GM21381 (cell line): ENCODE measurements around the gene UBE2U.
"Not testable (repeated sequence)": the region's sequence is repeated elsewhere in the genome, so short reads cannot be mapped to it uniquely, and the experiment has no call there.

Experiments used
- ATAC-seq: cut with Tn5 transposase; IDR thresholded peaks from one replicate; pipeline ENCODE4 v1.9.1; 2021; ENCODE audit warnings: mild to moderate bottlenecking, moderate library complexity; ENCODE audit not compliant: unreplicated experiment

UBE2U gene

DNA sequence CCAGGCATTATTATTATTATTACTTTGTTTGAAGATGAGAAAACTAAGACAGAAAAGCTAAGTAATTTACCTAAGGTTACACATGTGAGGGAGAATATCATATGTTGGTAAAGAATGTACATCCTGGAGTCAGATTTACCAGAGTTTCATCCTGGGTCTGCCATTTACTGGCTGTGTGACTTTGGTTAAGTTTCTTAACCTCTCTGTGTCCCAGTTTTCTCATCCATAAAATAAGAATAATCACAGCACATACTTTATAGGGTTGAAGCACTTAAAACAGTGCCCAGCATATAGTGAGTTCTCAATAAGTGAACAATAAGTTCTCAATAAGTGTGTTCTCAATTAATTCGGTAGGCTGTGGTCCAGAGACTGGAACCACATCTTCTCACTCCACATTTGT, 32.5 kb downstream of the UBE2U start:
- ATAC-seq = no peak

GRCh38 chr1:64236541-64236954, 33.1 kb downstream of the UBE2U start:
- ATAC-seq = no peak

DNA sequence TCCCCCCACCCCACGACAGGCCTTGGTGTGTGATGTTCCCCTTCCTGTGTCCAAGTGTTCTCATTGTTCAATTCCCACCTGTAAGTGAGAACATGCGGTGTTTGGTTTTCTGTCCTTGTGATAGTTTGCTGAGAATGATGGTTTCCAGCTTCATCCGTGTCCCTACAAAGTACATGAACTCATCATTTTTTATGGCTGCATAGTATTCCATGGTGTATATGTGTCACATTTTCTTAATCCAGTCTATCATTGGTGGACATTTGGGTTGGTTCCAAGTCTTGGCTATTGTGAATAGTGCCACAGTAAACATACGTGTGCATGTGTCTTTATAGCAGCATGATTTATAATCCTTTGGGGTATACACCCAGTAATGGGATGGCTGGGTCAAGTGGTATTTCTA, 36.1 kb downstream of the UBE2U start:
- not testable (repeated sequence) for ATAC-seq

DNA sequence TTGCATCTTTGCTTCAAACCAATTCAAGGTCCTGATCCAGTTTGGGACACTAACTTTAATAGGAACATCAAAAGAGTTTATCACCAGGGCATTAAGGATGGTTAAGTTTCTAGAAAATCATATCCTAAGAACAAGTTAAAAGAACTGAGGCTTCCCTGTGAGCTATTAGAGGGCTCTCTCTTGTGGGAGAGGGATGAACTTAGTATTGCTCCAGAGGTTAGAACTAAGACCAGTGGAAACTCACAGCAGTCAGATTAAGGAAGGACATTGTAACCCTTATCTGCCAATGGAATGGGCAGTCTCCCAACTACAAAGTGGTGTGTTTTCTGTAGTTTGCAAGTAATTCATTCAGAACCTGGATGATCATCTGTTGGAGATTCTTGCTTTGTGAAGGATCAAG, 36.8 kb downstream of the UBE2U start:
- no peak for ATAC-seq

- ATAC-seq = no peak
Observed at GRCh38 chr1:64241069-64241468, 37.6 kb downstream of the UBE2U start.

GRCh38 chr1:64242895-64243756, 39.7 kb downstream of the UBE2U start:
- ATAC-seq = peak; percentile 55

- peak; percentile 22 for ATAC-seq
Observed at GRCh38 chr1:64243757-64244080, 40.3 kb downstream of the UBE2U start.

GRCh38 chr1:64245495-64245894, 42.1 kb downstream of the UBE2U start:
- ATAC-seq = no peak

GRCh38 chr1:64246294-64246917, 43.0 kb downstream of the UBE2U start:
- no peak for ATAC-seq

GRCh38 chr1:64248065-64248464, 44.6 kb downstream of the UBE2U start:
- no peak for ATAC-seq

DNA sequence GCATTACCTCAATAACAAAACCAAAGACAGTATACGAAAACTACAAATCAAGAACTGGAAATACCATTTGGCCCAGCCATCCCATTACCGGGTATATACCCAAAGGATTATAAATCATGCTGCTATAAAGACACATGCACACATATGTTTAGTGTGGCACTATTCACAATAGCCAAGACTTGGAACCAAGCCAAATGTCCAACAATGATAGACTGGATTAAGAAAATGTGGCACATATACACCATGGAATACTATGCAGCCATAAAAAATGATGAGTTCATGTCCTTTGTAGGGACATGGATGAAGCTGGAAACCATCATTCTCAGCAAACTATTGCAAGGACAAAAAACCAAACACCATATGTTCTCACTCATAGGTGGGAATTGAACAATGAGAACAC, 47.0 kb downstream of the UBE2U start:
- not testable (repeated sequence) for ATAC-seq

- ATAC-seq = no peak
Observed at GRCh38 chr1:64251971-64252370, 48.5 kb downstream of the UBE2U start.

DNA sequence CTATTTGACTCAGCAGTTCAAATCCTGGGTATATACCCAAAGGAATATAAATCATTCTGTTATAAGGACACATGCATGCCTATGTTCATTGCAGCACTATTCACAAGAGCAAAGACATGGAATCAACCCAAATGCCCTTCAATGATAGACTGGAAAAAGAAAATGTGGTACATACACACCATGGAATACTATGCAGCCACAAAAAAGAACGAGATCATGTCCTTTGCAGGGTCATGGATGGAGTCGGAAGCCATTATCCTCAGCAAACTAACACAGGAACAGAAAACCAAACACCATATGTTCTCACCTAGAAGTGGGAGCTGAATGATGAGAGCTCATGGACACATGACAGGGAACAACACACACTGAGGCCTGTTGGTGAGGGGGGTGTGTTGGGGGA, 53.8 kb downstream of the UBE2U start:
- ATAC-seq = not testable (repeated sequence)

- ATAC-seq = not testable (repeated sequence)
Observed at GRCh38 chr1:64258444-64258843, 55.0 kb downstream of the UBE2U start.

- ATAC-seq = no peak
Observed at GRCh38 chr1:64263335-64263734, 59.9 kb downstream of the UBE2U start.

DNA sequence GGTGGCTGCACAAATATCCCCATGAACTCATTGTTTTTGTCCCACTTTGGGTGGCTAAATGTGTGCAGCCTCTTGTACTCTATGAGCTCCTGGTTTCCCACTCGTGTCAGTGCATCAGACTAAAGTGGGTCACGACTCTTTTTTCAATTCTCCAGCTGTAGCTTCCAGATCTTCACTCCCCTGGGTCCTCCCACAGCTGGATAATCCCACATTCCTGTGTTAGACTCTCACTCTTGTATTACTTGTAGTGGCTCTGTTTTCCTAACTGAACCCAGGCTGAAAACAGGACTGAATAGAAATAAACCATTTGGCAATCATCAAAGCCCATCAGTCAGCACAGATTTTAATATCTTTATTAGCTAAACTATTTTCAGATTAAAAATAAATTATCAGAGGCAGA, 60.4 kb downstream of the UBE2U start:
- ATAC-seq = no peak

GRCh38 chr1:64265141-64265540, 61.7 kb downstream of the UBE2U start:
- no peak for ATAC-seq

- ATAC-seq = no peak
Observed at GRCh38 chr1:64266991-64267390, 63.6 kb downstream of the UBE2U start.

GRCh38 chr1:64268653-64269557, 65.5 kb downstream of the UBE2U start:
- ATAC-seq = peak; percentile 73

DNA sequence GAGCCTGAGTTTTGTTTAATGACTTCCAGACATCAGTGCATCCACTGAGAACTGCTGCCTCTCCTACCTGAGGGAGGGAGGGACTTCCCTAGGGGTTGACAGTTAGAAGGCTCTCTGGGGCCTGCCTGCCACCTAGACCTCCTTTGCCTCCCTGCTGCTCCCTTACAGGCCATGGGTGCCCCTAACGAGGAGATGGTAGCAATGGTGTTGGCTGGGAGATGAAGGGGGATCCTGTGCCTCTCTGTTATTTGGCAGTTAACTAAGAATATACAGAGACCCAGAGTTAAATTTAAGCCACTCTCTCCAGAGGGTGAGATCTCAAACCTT, 66.1 kb downstream of the UBE2U start:
- no peak for ATAC-seq

- no peak for ATAC-seq
Observed at GRCh38 chr1:64280001-64280400, 76.6 kb downstream of the UBE2U start.

DNA sequence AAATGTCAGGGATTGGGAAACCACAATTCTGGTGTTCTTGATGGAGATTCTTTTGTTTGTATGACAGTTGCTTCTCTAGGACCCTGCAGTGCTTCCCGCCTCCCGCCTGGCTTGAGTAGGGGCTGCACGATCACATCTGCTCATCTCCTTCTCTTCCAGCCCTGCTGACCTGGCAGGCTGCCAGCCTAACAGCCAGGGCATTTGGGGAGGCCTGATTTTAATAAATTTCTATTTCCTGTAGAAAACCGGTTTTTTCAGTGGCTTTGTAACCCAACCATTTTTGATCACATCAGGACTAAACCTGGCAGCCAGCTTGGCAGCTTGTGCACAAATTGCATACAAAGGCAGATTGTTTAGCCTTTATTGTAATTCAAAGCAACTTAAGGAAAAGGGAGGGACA, 78.9 kb downstream of the UBE2U start:
- ATAC-seq = no peak
